AG04450 (cell line): ENCODE results near the gene PPP2R2C. TPM values are rescaled to one million over a fixed set of nuclear protein-coding genes. Genes with fewer than 3 reads are reported as not detected.

Experiments
- CTCF ChIA-PET: fragments of 300-600, 350-600 bp; formaldehyde crosslinking; extraction: SDS; loops from one replicate; lab custom pipeline; 2022; ENCODE audit warnings: antibody characterized with exemption, inconsistent platforms; lab: Charles Lee
- POLR2A ChIA-PET: fragments of 350-600 bp; formaldehyde crosslinking; extraction: SDS; loops from one replicate; lab custom pipeline; 2021; ENCODE audit warnings: antibody characterized with exemption, inconsistent platforms; lab: Yijun Ruan, JAX
- DNase-seq: peaks from one replicate; pipeline ENCODE4 v3.0.0-alpha.2; 2011; ENCODE audit warnings: low read depth, low spot score
- H3K27ac ChIP-seq: one replicate; pipeline ENCODE4 v1.5.1; 2012; ENCODE audit warnings: low read depth, low read length, control low read depth
- H3K27me3 ChIP-seq: one replicate; pipeline ENCODE4 v1.6.0; 2012; ENCODE audit warnings: low read length; ENCODE audit not compliant: control insufficient read depth, insufficient read depth
- H3K4me3 ChIP-seq: 2 replicates; pipeline ENCODE4 v1.5.1; 2011; ENCODE audit warnings: mild to moderate bottlenecking, low read depth, low read length, control low read depth
- H3K9me3 ChIP-seq: 2 replicates; pipeline ENCODE4 v1.5.1; 2012; ENCODE audit warnings: low read length; ENCODE audit not compliant: control insufficient read depth, insufficient read depth
- CTCF ChIP-seq: IDR thresholded peaks from 2 replicates; pipeline ENCODE4 v1.5.1; 2011; ENCODE audit warnings: low read depth, low read length, control low read depth, inconsistent platforms
- polyA plus RNA-seq: library from polyadenylated mRNA; depleted of rRNA; stranded (reverse); fragments of >200 nt; gene quantifications from 2 replicates; pipeline ENCODE4 v1.2.3, GENCODE V29; 2011

PPP2R2C gene
- polyA plus RNA-seq, 1 experiment = 0.07 TPM

GRCh38 chr4:6460876-6461275, 11.5 kb downstream of the PPP2R2C start:
- H3K4me3 ChIP-seq = no peak overlapping the region
- peaks cover 2% of the 10 kb centered on the region for H3K27me3 ChIP-seq
- CTCF ChIA-PET = no interaction called here
- no peak for TF ChIP-seq CTCF
- H3K9me3 ChIP-seq = no peaks in the 10 kb centered on the region
- POLR2A ChIA-PET = no interaction called here
- H3K27ac ChIP-seq = no peak overlapping the region
- no peak for DNase-seq

GRCh38 chr4:6458528-6458927, 13.9 kb downstream of the PPP2R2C start:
- H3K4me3 ChIP-seq = no peak overlapping the region
- H3K27ac ChIP-seq = no peak overlapping the region
- TF ChIP-seq CTCF = no peak
- DNase-seq = no peak
- peaks cover 2% of the 10 kb centered on the region for H3K27me3 ChIP-seq
- ChIA-PET CTCF (no interaction called here), POLR2A (no interaction called here)
- no peaks in the 10 kb centered on the region for H3K9me3 ChIP-seq

- ChIA-PET CTCF (no interaction called here), POLR2A (interaction anchor here (0.7 kb wide), 1 partner anchor 9 kb away, joined by 6 read pairs; no protein-coding TSS in a partner anchor)
- no peak overlapping the region for H3K4me3 ChIP-seq
- peaks cover 2% of the 10 kb centered on the region for H3K27me3 ChIP-seq
- TF ChIP-seq CTCF = no peak
- no peak overlapping the region for H3K27ac ChIP-seq
- H3K9me3 ChIP-seq = no peaks in the 10 kb centered on the region
- DNase-seq = no peak
These were observed 16.0 kb downstream of the PPP2R2C start for GRCh38 chr4:6456450-6456849.

- H3K27me3 ChIP-seq = no peaks in the 10 kb centered on the region
- H3K9me3 ChIP-seq = no peaks in the 10 kb centered on the region
- CTCF ChIA-PET = interaction anchor here (0.6 kb wide), 1 partner anchor 127 kb away, joined by 5 read pairs; no protein-coding TSS in a partner anchor
- no peak for DNase-seq
- no peak overlapping the region for H3K27ac ChIP-seq
- H3K4me3 ChIP-seq = no peak overlapping the region
- POLR2A ChIA-PET = no interaction called here
- TF ChIP-seq CTCF = no peak
These were observed 18.1 kb downstream of the PPP2R2C start for GRCh38 chr4:6454112-6454910.

GRCh38 chr4:6453688-6453990, 18.8 kb downstream of the PPP2R2C start:
- DNase-seq = no peak
- no peak for TF ChIP-seq CTCF
- H3K27me3 ChIP-seq = no peaks in the 10 kb centered on the region
- no peak overlapping the region for H3K4me3 ChIP-seq
- H3K27ac ChIP-seq = no peak overlapping the region
- POLR2A ChIA-PET = no interaction called here
- CTCF ChIA-PET = no interaction called here
- no peaks in the 10 kb centered on the region; the same call in 1 of the 2 replicates for H3K9me3 ChIP-seq
